Effector memory CD8-positive, alpha-beta T cell (primary cell): Measurements from ENCODE around the gene MYO1B.

Experiments used
- ATAC-seq: fragments of 150-1000 bp; cut with Tn5 transposase; replicated peaks from 2 replicates; pipeline ENCODE4 v1.10.0; 2021; ENCODE audit warnings: mild to moderate bottlenecking, moderate library complexity
- DNase-seq, 3 experiments: peaks; one replicate each; pipeline ENCODE4 v3.0.0; 2021
- H3K27ac Mint-ChIP-seq, 2 donors: one replicate each; pipeline ENCODE4 v1.8.0; 2022; ENCODE audit warnings: mild to moderate bottlenecking in 2 of 2, mixed read lengths in 2 of 2, moderate library complexity in 2 of 2
- H3K27me3 Mint-ChIP-seq, 2 donors: one replicate each; pipeline ENCODE4 v1.8.0; 2022; ENCODE audit warnings: mixed read lengths in 2 of 2
- H3K36me3 Mint-ChIP-seq: one replicate; pipeline ENCODE4 v1.8.0; 2022; ENCODE audit warnings: mild to moderate bottlenecking, moderate library complexity, mixed read lengths; ENCODE audit not compliant: insufficient read depth
- H3K4me1 Mint-ChIP-seq, 2 donors: one replicate each; pipeline ENCODE4 v1.8.0; 2022; ENCODE audit warnings: low read depth in 2 of 2, mixed read lengths in 2 of 2
- H3K4me3 Mint-ChIP-seq, 2 donors: one replicate each; pipeline ENCODE4 v1.8.0; 2022; ENCODE audit warnings: mild to moderate bottlenecking in 2 of 2, mixed read lengths in 2 of 2, moderate library complexity in 2 of 2
- H3K9me3 Mint-ChIP-seq, 2 donors: one replicate each; pipeline ENCODE4 v1.8.0; 2022; ENCODE audit warnings: mixed read lengths in 2 of 2
- total RNA-seq, 9 experiments: gene quantifications; one replicate each; lab custom pipeline; 2026; lab: John Stamatoyannopoulos, UW

The MYO1B gene
- total RNA-seq, result 0.50 to 47.4 (median 6.0) reads per million in 9 experiments

GRCh38 chr2:191245046-191245868, at the start of gene MYO1B:
Gene MYO1B, plus strand, starts transcription at chr2:191245404. Its CDS starts 31,492 bp downstream, at chr2:191276896.
- DNase-seq, result peak; percentile 17 to 35 (median 30)
- H3K27ac Mint-ChIP-seq, result no peak within 1 kb of the TSS
- H3K27me3 Mint-ChIP-seq, result peaks cover 22 to 24% of the 10 kb centered on the region in 2 donors
- ATAC-seq, result peak; percentile 82
- H3K4me3 Mint-ChIP-seq, result peak within 1 kb of the TSS; percentile 68 to 75
- H3K36me3 Mint-ChIP-seq, result no peaks in the 10 kb centered on the region
- peaks cover 2 to 8% of the 10 kb centered on the region in 2 donors for H3K4me1 Mint-ChIP-seq
- no peaks in the 10 kb centered on the region for H3K9me3 Mint-ChIP-seq

- no peak for DNase-seq
- Mint-ChIP-seq H3K27ac (no peak overlapping the region), H3K9me3 (no peaks in the 10 kb centered on the region), H3K27me3 (no peaks in the 10 kb centered on the region), H3K4me3 (no peak overlapping the region), H3K4me1 (peaks cover 9 to 37% of the 10 kb centered on the region in 2 donors), H3K36me3 (peaks cover 8% of the 10 kb centered on the region)
- ATAC-seq, result no peak
Observed at GRCh38 chr2:191197096-191197495, 48.1 kb upstream of the MYO1B start.

GRCh38 chr2:191198271-191198670, 46.9 kb upstream of the MYO1B start:
- Mint-ChIP-seq H3K27me3 (no peaks in the 10 kb centered on the region), H3K4me3 (no peak overlapping the region), H3K9me3 (no peaks in the 10 kb centered on the region), H3K36me3 (peaks cover 8% of the 10 kb centered on the region), H3K4me1 (peaks cover 21 to 42% of the 10 kb centered on the region in 2 donors), H3K27ac (no peak overlapping the region)
- no peak for ATAC-seq
- no peak for DNase-seq

- Mint-ChIP-seq H3K9me3 (no peaks in the 10 kb centered on the region), H3K4me1 (peaks cover 25 to 40% of the 10 kb centered on the region in 2 donors), H3K27me3 (no peaks in the 10 kb centered on the region), H3K27ac (no peak overlapping the region), H3K4me3 (no peak overlapping the region), H3K36me3 (peaks cover 9% of the 10 kb centered on the region)
- ATAC-seq (no peak), DNase-seq (no peak)
Observed at GRCh38 chr2:191199929-191200512, 45.2 kb upstream of the MYO1B start.

- ATAC-seq (no peak), DNase-seq (no peak)
- Mint-ChIP-seq H3K4me1 (peaks cover 25 to 44% of the 10 kb centered on the region in 2 donors), H3K27ac (no peak overlapping the region), H3K9me3 (no peaks in the 10 kb centered on the region), H3K4me3 (no peak overlapping the region), H3K36me3 (peaks cover 9% of the 10 kb centered on the region), H3K27me3 (no peaks in the 10 kb centered on the region)
Observed at GRCh38 chr2:191200910-191201309, 44.3 kb upstream of the MYO1B start.

GRCh38 chr2:191202209-191202721, 42.9 kb upstream of the MYO1B start:
- no peaks in the 10 kb centered on the region for H3K27me3 Mint-ChIP-seq
- H3K9me3 Mint-ChIP-seq, result no peaks in the 10 kb centered on the region
- no peak for DNase-seq
- H3K4me3 Mint-ChIP-seq, result peak overlapping the region; percentile 52 to 56
- H3K4me1 Mint-ChIP-seq, result peaks cover 35 to 56% of the 10 kb centered on the region in 2 donors
- peak overlapping the region; percentile 91 to 92 for H3K27ac Mint-ChIP-seq
- peaks cover 15% of the 10 kb centered on the region for H3K36me3 Mint-ChIP-seq
- ATAC-seq, result no peak

- ATAC-seq (peak; percentile 22), DNase-seq (peak in 2 of 3 experiments; percentile 28 to 31)
- peak overlapping the region; percentile 91 to 92 for H3K27ac Mint-ChIP-seq
- H3K9me3 Mint-ChIP-seq, result no peaks in the 10 kb centered on the region
- H3K36me3 Mint-ChIP-seq, result peaks cover 15% of the 10 kb centered on the region
- H3K4me1 Mint-ChIP-seq, result peaks cover 38 to 53% of the 10 kb centered on the region in 2 donors
- peak overlapping the region; percentile 52 to 56 for H3K4me3 Mint-ChIP-seq
- no peaks in the 10 kb centered on the region for H3K27me3 Mint-ChIP-seq
Observed at GRCh38 chr2:191202881-191203397, 42.3 kb upstream of the MYO1B start.

GRCh38 chr2:191204433-191204832, 40.8 kb upstream of the MYO1B start:
- Mint-ChIP-seq H3K4me3 (peak overlapping the region; percentile 82 to 87), H3K36me3 (peaks cover 15% of the 10 kb centered on the region), H3K27ac (peak overlapping the region; percentile 88 to 93), H3K9me3 (no peaks in the 10 kb centered on the region), H3K27me3 (no peaks in the 10 kb centered on the region), H3K4me1 (peaks cover 40 to 53% of the 10 kb centered on the region in 2 donors)
- ATAC-seq (peak; percentile 29), DNase-seq (peak in 1 of 3 experiments; percentile 24)

- peak overlapping the region; percentile 82 to 87 for H3K4me3 Mint-ChIP-seq
- ATAC-seq (peak; percentile 84), DNase-seq (peak; percentile 54 to 71 (median 65))
- H3K4me1 Mint-ChIP-seq, result peaks cover 38 to 45% of the 10 kb centered on the region in 2 donors
- H3K36me3 Mint-ChIP-seq, result peaks cover 11% of the 10 kb centered on the region
- no peaks in the 10 kb centered on the region for H3K9me3 Mint-ChIP-seq
- peak overlapping the region; percentile 88 to 93 for H3K27ac Mint-ChIP-seq
- no peaks in the 10 kb centered on the region for H3K27me3 Mint-ChIP-seq
Observed at GRCh38 chr2:191206613-191207471, 38.4 kb upstream of the MYO1B start.

- DNase-seq, result no peak
- Mint-ChIP-seq H3K4me3 (no peak overlapping the region), H3K27ac (no peak overlapping the region), H3K27me3 (no peaks in the 10 kb centered on the region), H3K4me1 (peaks cover 20 to 27% of the 10 kb centered on the region in 2 donors), H3K9me3 (no peaks in the 10 kb centered on the region), H3K36me3 (peaks cover 11% of the 10 kb centered on the region)
- ATAC-seq, result no peak
Observed at GRCh38 chr2:191209340-191209739, 35.9 kb upstream of the MYO1B start.

GRCh38 chr2:191212119-191212518, 33.1 kb upstream of the MYO1B start:
- H3K27me3 Mint-ChIP-seq, result peaks cover 5 to 7% of the 10 kb centered on the region in 2 donors
- DNase-seq, result no peak
- H3K36me3 Mint-ChIP-seq, result no peaks in the 10 kb centered on the region
- no peak overlapping the region for H3K4me3 Mint-ChIP-seq
- no peak for ATAC-seq
- H3K9me3 Mint-ChIP-seq, result no peaks in the 10 kb centered on the region
- H3K27ac Mint-ChIP-seq, result no peak overlapping the region
- H3K4me1 Mint-ChIP-seq, result peaks cover 4 to 5% of the 10 kb centered on the region in 2 donors

GRCh38 chr2:191213333-191213732, 31.9 kb upstream of the MYO1B start:
- Mint-ChIP-seq H3K4me3 (no peak overlapping the region), H3K9me3 (no peaks in the 10 kb centered on the region), H3K27me3 (peaks cover 5 to 7% of the 10 kb centered on the region in 2 donors), H3K4me1 (peaks cover 0 to 2% of the 10 kb centered on the region in 2 donors), H3K36me3 (no peaks in the 10 kb centered on the region), H3K27ac (no peak overlapping the region)
- ATAC-seq (no peak), DNase-seq (no peak)

- Mint-ChIP-seq H3K9me3 (no peaks in the 10 kb centered on the region), H3K36me3 (no peaks in the 10 kb centered on the region), H3K27ac (no peak overlapping the region), H3K27me3 (peaks cover 5 to 7% of the 10 kb centered on the region in 2 donors), H3K4me3 (no peak overlapping the region), H3K4me1 (no peaks in the 10 kb centered on the region)
- DNase-seq (no peak), ATAC-seq (no peak)
Observed at GRCh38 chr2:191215230-191215629, 30.0 kb upstream of the MYO1B start.
